ENCODE results near the gene HLX.

HLX gene

GRCh38 chr1:220894025-220894923 lies 15.0 kb downstream of the HLX start:
- Histone ChIP-seq H2AFZ (ENCODE audit: low read depth, low read length, severe bottlenecking) (no peak overlapping the region), H3K79me2 (ENCODE audit: insufficient read depth, low read length) (no peaks in the 10 kb centered on the region), H3K4me2 (ENCODE audit: low read depth, low read length, poor library complexity, severe bottlenecking) (no peak overlapping the region), H3K9me2 (replicated peaks; ENCODE audit: insufficient read depth, low read length) (no peaks in the 10 kb centered on the region), H4K20me1 (ENCODE audit: low read depth, low read length) (no peaks in the 10 kb centered on the region), H3K27ac (ENCODE audit: low read depth, low read length) (no peak overlapping the region), H3F3A (ENCODE audit: insufficient read depth) (no peaks in the 10 kb centered on the region), H3K9ac (ENCODE audit: low read length) (no peak overlapping the region), H3K9me3 (ENCODE audit: insufficient read depth, low read length) (no peaks in the 10 kb centered on the region), H3K4me3 (ENCODE audit: insufficient read depth, low read length, poor library complexity, severe bottlenecking) (no peak overlapping the region), H3K27me3 (ENCODE audit: low read length) (no peaks in the 10 kb centered on the region), H3K36me3 (ENCODE audit: low read length) (no peaks in the 10 kb centered on the region)
- TF ChIP-seq EZH2phosphoT487 (conservative IDR thresholded peaks at IDR 0.05; ENCODE audit: low read length) = no peak
- no peak for TF ChIP-seq CTCF (IDR thresholded peaks at IDR 0.05; ENCODE audit: insufficient read depth, low read length, poor library complexity, severe bottlenecking)

- H3K27ac ChIP-seq (ENCODE audit: low read depth, low read length) = no peak overlapping the region
- no peaks in the 10 kb centered on the region for H3K9me2 ChIP-seq (replicated peaks; ENCODE audit: insufficient read depth, low read length)
- H2AFZ ChIP-seq (ENCODE audit: low read depth, low read length, severe bottlenecking) = no peak overlapping the region
- TF ChIP-seq CTCF (IDR thresholded peaks at IDR 0.05; ENCODE audit: insufficient read depth, low read length, poor library complexity, severe bottlenecking) = no peak
- no peak for TF ChIP-seq EZH2phosphoT487 (conservative IDR thresholded peaks at IDR 0.05; ENCODE audit: low read length)
- H3K4me3 ChIP-seq (ENCODE audit: insufficient read depth, low read length, poor library complexity, severe bottlenecking) = no peak overlapping the region
- H4K20me1 ChIP-seq (ENCODE audit: low read depth, low read length) = no peaks in the 10 kb centered on the region
- H3K36me3 ChIP-seq (ENCODE audit: low read length) = no peaks in the 10 kb centered on the region
- H3K27me3 ChIP-seq (ENCODE audit: low read length) = no peaks in the 10 kb centered on the region
- H3K9ac ChIP-seq (ENCODE audit: low read length) = no peak overlapping the region
- H3K4me2 ChIP-seq (ENCODE audit: low read depth, low read length, poor library complexity, severe bottlenecking) = no peak overlapping the region
- no peaks in the 10 kb centered on the region for H3F3A ChIP-seq (ENCODE audit: insufficient read depth)
- no peaks in the 10 kb centered on the region for H3K9me3 ChIP-seq (ENCODE audit: insufficient read depth, low read length)
- H3K79me2 ChIP-seq (ENCODE audit: insufficient read depth, low read length) = no peaks in the 10 kb centered on the region
Observed at GRCh38 chr1:220894924-220895256, 15.6 kb downstream of the HLX start.

- no peak overlapping the region for H3K4me2 ChIP-seq (ENCODE audit: low read depth, low read length, poor library complexity, severe bottlenecking)
- H4K20me1 ChIP-seq (ENCODE audit: low read depth, low read length) = no peaks in the 10 kb centered on the region
- no peak overlapping the region for H2AFZ ChIP-seq (ENCODE audit: low read depth, low read length, severe bottlenecking)
- no peak for TF ChIP-seq EZH2phosphoT487 (conservative IDR thresholded peaks at IDR 0.05; ENCODE audit: low read length)
- no peak for TF ChIP-seq CTCF (IDR thresholded peaks at IDR 0.05; ENCODE audit: insufficient read depth, low read length, poor library complexity, severe bottlenecking)
- no peaks in the 10 kb centered on the region for H3K9me3 ChIP-seq (ENCODE audit: insufficient read depth, low read length)
- H3K36me3 ChIP-seq (ENCODE audit: low read length) = no peaks in the 10 kb centered on the region
- H3K27ac ChIP-seq (ENCODE audit: low read depth, low read length) = no peak overlapping the region
- H3K27me3 ChIP-seq (ENCODE audit: low read length) = no peaks in the 10 kb centered on the region
- no peak overlapping the region for H3K4me3 ChIP-seq (ENCODE audit: insufficient read depth, low read length, poor library complexity, severe bottlenecking)
- H3K9ac ChIP-seq (ENCODE audit: low read length) = no peak overlapping the region
- no peaks in the 10 kb centered on the region for H3F3A ChIP-seq (ENCODE audit: insufficient read depth)
- no peaks in the 10 kb centered on the region for H3K79me2 ChIP-seq (ENCODE audit: insufficient read depth, low read length)
- no peaks in the 10 kb centered on the region for H3K9me2 ChIP-seq (replicated peaks; ENCODE audit: insufficient read depth, low read length)
Observed at GRCh38 chr1:220895412-220895946, 16.2 kb downstream of the HLX start.

Measured in SU-DHL-6 (cell line).